HG02759 (cell line): ENCODE measurements around the gene COQ10A.
"Not testable (repeated sequence)": the region's sequence is repeated elsewhere in the genome, so short reads cannot be mapped to it uniquely, and the experiment has no call there.

ENCODE experiments used
- ATAC-seq: cut with Tn5 transposase; IDR thresholded peaks from one replicate; pipeline ENCODE4 v1.9.1; 2021; ENCODE audit warnings: mild to moderate bottlenecking, moderate library complexity; ENCODE audit not compliant: unreplicated experiment

Gene COQ10A

GRCh38 chr12:56242986-56243385 is 23.8 kb upstream of the COQ10A start:
- no peak for ATAC-seq

- no peak for ATAC-seq
These were observed 23.0 kb upstream of the COQ10A start for GRCh38 chr12:56243731-56244181.

GRCh38 chr12:56244494-56244893 is 22.2 kb upstream of the COQ10A start:
- no peak for ATAC-seq

GRCh38 chr12:56247923-56248322 is 18.8 kb upstream of the COQ10A start:
- ATAC-seq, result no peak

GRCh38 chr12:56248711-56249110 is 18.0 kb upstream of the COQ10A start:
- no peak for ATAC-seq

- no peak for ATAC-seq
These were observed 14.1 kb upstream of the COQ10A start for GRCh38 chr12:56252649-56253048.

- no peak for ATAC-seq
These were observed 13.7 kb upstream of the COQ10A start for GRCh38 chr12:56253091-56253490.

- ATAC-seq, result no peak
These were observed 11.1 kb upstream of the COQ10A start for GRCh38 chr12:56255671-56256070.

- ATAC-seq, result no peak
These were observed 10.3 kb upstream of the COQ10A start for GRCh38 chr12:56256326-56256960.

GRCh38 chr12:56257071-56257470 is 9.7 kb upstream of the COQ10A start:
- ATAC-seq, result no peak

GRCh38 chr12:56257491-56258067 is 9.2 kb upstream of the COQ10A start:
- peak; percentile 19 for ATAC-seq

- peak; percentile 94 for ATAC-seq
These were observed 8.5 kb upstream of the COQ10A start, which contains the start of gene ANKRD52 for GRCh38 chr12:56258068-56258819. Gene ANKRD52 (minus strand): TSS chr12:56258384. CDS start chr12:56258269, 115 bp downstream.

GRCh38 chr12:56258820-56259183 is 7.9 kb upstream of the COQ10A start:
- ATAC-seq, result no peak

- ATAC-seq, result no peak
These were observed 6.4 kb upstream of the COQ10A start for GRCh38 chr12:56260380-56260779.

- ATAC-seq, result no peak
These were observed 5.8 kb upstream of the COQ10A start for GRCh38 chr12:56260921-56261320.

- no peak for ATAC-seq
These were observed 5.1 kb upstream of the COQ10A start for GRCh38 chr12:56261503-56262232.

GRCh38 chr12:56262955-56263354 is 3.8 kb upstream of the COQ10A start:
- not testable (repeated sequence) for ATAC-seq

GRCh38 chr12:56266068-56266692 is 562 bp upstream of the COQ10A start:
- ATAC-seq, result not testable (repeated sequence)

GRCh38 chr12:56267443-56268071 is 815 bp downstream of the COQ10A start:
- ATAC-seq, result no peak

GRCh38 chr12:56271031-56271430 is 4.3 kb downstream of the COQ10A start:
- ATAC-seq, result no peak
